Activated B cell treated with CpG ODN at 0.5 μM for 24 hours (primary cell): ENCODE measurements around the gene ITFG1. TPM values are rescaled to one million over a fixed set of nuclear protein-coding genes. Genes with fewer than 3 reads are reported as not detected.
"Not testable (repeated sequence)": the region's sequence is repeated elsewhere in the genome, so short reads cannot be mapped to it uniquely, and the experiment has no call there.

Source experiments
- ATAC-seq: fragments of 200-7000 bp; cut with Tn5 transposase; one replicate; pipeline ENCODE4 v1.10.0; 2021; ENCODE audit warnings: low read depth, mild to moderate bottlenecking, moderate library complexity
- CTCF ChIA-PET: fragments of 350-600 bp; sonication (Branson Sonifier 250); formaldehyde crosslinking; loops from one replicate; lab custom pipeline; 2021; ENCODE audit warnings: antibody characterized with exemption; lab: Charles Lee
- POLR2A ChIA-PET: fragments of 350-600 bp; sonication (Branson Sonifier 250); formaldehyde crosslinking; loops from one replicate; lab custom pipeline; 2021; ENCODE audit warnings: antibody characterized with exemption; lab: Charles Lee
- DNase-seq: peaks from one replicate; pipeline ENCODE4 v3.0.0; 2022
- H3K27ac Mint-ChIP-seq: one replicate; pipeline ENCODE4 v1.8.0; 2020; ENCODE audit warnings: mixed read lengths
- H3K27me3 Mint-ChIP-seq: one replicate; pipeline ENCODE4 v1.8.0; 2021; ENCODE audit warnings: mixed read lengths
- H3K36me3 Mint-ChIP-seq: one replicate; pipeline ENCODE4 v1.8.0; 2021; ENCODE audit warnings: low read depth, mixed read lengths
- H3K4me1 Mint-ChIP-seq: one replicate; pipeline ENCODE4 v1.8.0; 2021; ENCODE audit warnings: mixed read lengths
- H3K4me3 Mint-ChIP-seq: one replicate; pipeline ENCODE4 v1.8.0; 2020; ENCODE audit warnings: mild to moderate bottlenecking, mixed read lengths
- H3K9me3 Mint-ChIP-seq: one replicate; pipeline ENCODE4 v1.8.0; 2020; ENCODE audit warnings: mixed read lengths
- CTCF ChIP-seq: fragments of 200-600 bp; IDR thresholded peaks from one replicate; pipeline ENCODE4 v1.8.0; 2022; ENCODE audit warnings: antibody characterized with exemption, mild to moderate bottlenecking
- intact Hi-C: fragments of 100-400 bp; cut with micrococcal nuclease; formaldehyde crosslinking; loops from one replicate; pipeline ENCODE4 v1.15.1; 2024
- total RNA-seq: library from RNA; stranded (reverse); gene quantifications from 2 replicates; pipeline ENCODE4 v1.2.3, GENCODE V29; 2022

The ITFG1 gene
- total RNA-seq, 1 donor from 2014 or later = 30.9 TPM

- H3K27ac Mint-ChIP-seq = no peak overlapping the region
These were observed 301.9 kb downstream of the ITFG1 start for GRCh38 chr16:47158992-47159391.

GRCh38 chr16:47156680-47157215 lies 304.1 kb downstream of the ITFG1 start:
- Mint-ChIP-seq H3K27me3 (no peaks in the 10 kb centered on the region), H3K4me3 (no peak overlapping the region), H3K36me3 (peaks cover 61% of the 10 kb centered on the region), H3K9me3 (peaks cover 7% of the 10 kb centered on the region), H3K4me1 (no peaks in the 10 kb centered on the region), H3K27ac (no peak overlapping the region)
- DNase-seq (no peak), ATAC-seq (no peak)
- ChIA-PET CTCF (interaction anchor here (0.7 kb wide), 1 partner anchor 15 kb away, joined by 3 read pairs; no protein-coding TSS in a partner anchor), POLR2A (no interaction called here)
- TF ChIP-seq CTCF = no peak
- intact Hi-C loops = no loop called here

More at GRCh38 chr16:47158992-47159391, 301.9 kb downstream of the ITFG1 start:
- no peak for ATAC-seq
- no peak for DNase-seq
- no peak for TF ChIP-seq CTCF
- Mint-ChIP-seq H3K9me3 (no peaks in the 10 kb centered on the region), H3K4me1 (no peaks in the 10 kb centered on the region), H3K4me3 (no peak overlapping the region), H3K36me3 (peaks cover 40% of the 10 kb centered on the region), H3K27me3 (no peaks in the 10 kb centered on the region)
- CTCF ChIA-PET = interaction anchor here (1.4 kb wide), 1 partner anchor 15 kb away, joined by 5 read pairs; the partner anchor contains the start of gene NETO2
- POLR2A ChIA-PET = no interaction called here
- intact Hi-C loops = no loop called here

DNA sequence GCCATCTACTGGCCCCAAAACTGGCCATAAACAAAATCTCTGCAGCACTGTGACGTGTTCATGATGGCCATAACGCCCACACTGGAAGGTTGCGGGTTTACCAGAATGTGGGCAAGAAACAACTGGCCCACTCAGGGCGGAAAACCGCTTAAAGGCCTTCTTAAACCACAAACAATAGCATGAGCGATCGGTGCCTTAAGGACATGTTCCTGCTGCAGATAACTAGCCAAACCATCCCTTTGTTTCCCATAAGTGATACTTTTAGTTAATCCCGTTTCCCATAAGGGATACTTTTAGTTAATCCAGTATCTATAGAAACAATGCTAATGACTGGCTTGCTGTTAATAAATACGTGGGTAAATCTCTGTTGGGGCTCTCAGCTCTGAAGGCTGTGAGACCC lies 308.4 kb downstream of the ITFG1 start:
- CTCF ChIA-PET, H3K4me3 Mint-ChIP-seq, H3K4me1 Mint-ChIP-seq, H3K9me3 Mint-ChIP-seq, intact Hi-C loops, DNase-seq, POLR2A ChIA-PET, H3K27ac Mint-ChIP-seq, ATAC-seq, H3K27me3 Mint-ChIP-seq: not testable (repeated sequence)
- H3K36me3 Mint-ChIP-seq = peaks cover 44% of the 10 kb centered on the region

DNA sequence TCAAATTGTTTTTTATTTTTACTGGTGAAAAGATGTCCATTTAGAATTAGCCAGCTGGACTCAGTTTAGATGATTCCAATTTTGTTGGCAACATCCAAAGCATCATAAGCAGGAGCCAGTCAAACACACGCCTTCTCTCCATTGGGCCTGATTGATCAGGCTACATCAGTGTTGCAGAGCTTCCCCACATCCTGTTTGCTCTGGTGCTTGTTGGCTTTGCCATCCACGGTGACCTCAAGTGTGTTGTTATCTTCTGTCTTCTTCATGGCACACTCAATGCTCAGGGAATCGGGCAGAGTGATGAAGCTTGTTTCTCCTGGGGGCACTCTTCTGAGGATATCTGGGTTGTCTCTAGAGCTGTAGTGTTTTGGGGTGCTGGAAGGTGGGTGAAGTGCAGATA lies 310.8 kb downstream of the ITFG1 start:
- H3K27ac Mint-ChIP-seq = no peak overlapping the region
- no peaks in the 10 kb centered on the region for H3K4me1 Mint-ChIP-seq
- ChIA-PET POLR2A (no interaction called here), CTCF (interaction anchor here (1.0 kb wide), 1 partner anchor 8 kb away, joined by 4 read pairs; no protein-coding TSS in a partner anchor)
- intact Hi-C loops = no loop called here
- TF ChIP-seq CTCF = no peak
- H3K27me3 Mint-ChIP-seq = no peaks in the 10 kb centered on the region
- no peak overlapping the region for H3K4me3 Mint-ChIP-seq
- DNase-seq = no peak
- ATAC-seq = no peak
- peaks cover 27% of the 10 kb centered on the region for H3K36me3 Mint-ChIP-seq
- H3K9me3 Mint-ChIP-seq = peaks cover 7% of the 10 kb centered on the region

GRCh38 chr16:47144559-47144877 lies 316.3 kb downstream of the ITFG1 start:
- DNase-seq (no peak), ATAC-seq (no peak)
- CTCF ChIA-PET = interaction anchor here (1.0 to 5.3 kb wide), 10 partner anchors 25 to 1021 kb away, joined by 3 to 47 read pairs (median 6); partner anchors contain the start of genes ITFG1 and PHKB
- H3K4me3 Mint-ChIP-seq = peak overlapping the region; percentile 84
- peak overlapping the region; percentile 59 for H3K27ac Mint-ChIP-seq
- no peak for TF ChIP-seq CTCF
- intact Hi-C loops = loop anchor here (5.0 kb wide), 5 partner anchors 113 to 1313 kb away; partner anchors contain the start of gene SHCBP1
- no peaks in the 10 kb centered on the region for H3K9me3 Mint-ChIP-seq
- H3K4me1 Mint-ChIP-seq = peaks cover 16% of the 10 kb centered on the region
- H3K27me3 Mint-ChIP-seq = no peaks in the 10 kb centered on the region
- POLR2A ChIA-PET = interaction anchor here (1.5 kb wide), 1 partner anchor 171 kb away, joined by 8 read pairs; the partner anchor contains the start of gene DNAJA2
- no peaks in the 10 kb centered on the region for H3K36me3 Mint-ChIP-seq
